NB4 (cell line): ENCODE measurements around the gene TRAP1.

Source experiments
- CTCF ChIP-seq: IDR thresholded peaks from one replicate; pipeline ENCODE4 v1.5.1; 2012; ENCODE audit warnings: low read depth, low read length
- MAX ChIP-seq: IDR thresholded peaks from 2 replicates; pipeline ENCODE4 v1.6.1; 2011; ENCODE audit warnings: low read depth, low read length
- POLR2A ChIP-seq: IDR thresholded peaks from 2 replicates; pipeline ENCODE4 v1.6.1; 2011; ENCODE audit warnings: mild to moderate bottlenecking; ENCODE audit not compliant: insufficient read length; ENCODE audit errors: extremely low read depth

- TF ChIP-seq CTCF (no peak), POLR2A (no peak), MAX (no peak)
Observed at GRCh38 chr16:3706253-3707012, 10.9 kb downstream of the TRAP1 start.
